HepG2 (cell line): ENCODE measurements around the gene LRRC45. TPM values are rescaled to one million over a fixed set of nuclear protein-coding genes. Genes with fewer than 3 reads are reported as not detected.

Source experiments
- ARNTL ChIP-seq: sonication (generic); formaldehyde crosslinking; IDR thresholded peaks from 2 replicates; pipeline ENCODE4 v1.4.0; 2020; ENCODE audit warnings: mild to moderate bottlenecking, missing genetic modification reagents
- CBX2 ChIP-seq, 2 experiments: fragments of 200-600 bp in 1 of 2; sonication (generic); formaldehyde crosslinking in 1 of 2; IDR thresholded peaks; 2 replicates each; pipeline versions ENCODE4 v1.7.0 to v1.8.1; 2018 to 2022; ENCODE audit warnings: low read depth in 2 of 2, low read length in 1 of 2, mild to moderate bottlenecking in 1 of 2, missing genetic modification reagents in 1 of 2
- CHD4 ChIP-seq: fragments of 200-600 bp; sonication (generic); IDR thresholded peaks from 2 replicates; pipeline ENCODE4 v1.7.0; 2017; ENCODE audit warnings: mild to moderate bottlenecking, low read length, borderline replicate concordance
- CREB3 ChIP-seq: sonication (generic); formaldehyde crosslinking; IDR thresholded peaks from 2 replicates; pipeline ENCODE4 v1.5.0; 2020; ENCODE audit warnings: missing genetic modification reagents
- FOXO4 ChIP-seq: sonication (generic); formaldehyde crosslinking; conservative IDR thresholded peaks from 2 replicates; pipeline ENCODE4 v1.8.1; 2023; ENCODE audit warnings: missing genetic modification reagents
- HNF1B ChIP-seq: sonication (generic); formaldehyde crosslinking; IDR thresholded peaks from 2 replicates; pipeline ENCODE4 v1.5.1; 2020; ENCODE audit warnings: mild to moderate bottlenecking, moderate library complexity, missing genetic modification reagents
- HNRNPUL1 ChIP-seq: fragments of 200-400 bp; formaldehyde crosslinking; IDR thresholded peaks from 2 replicates; pipeline ENCODE4 v1.6.1; 2017; ENCODE audit warnings: low read depth, mild to moderate bottlenecking, low read length, moderate library complexity
- JUND ChIP-seq: sonication (generic); formaldehyde crosslinking; IDR thresholded peaks from 2 replicates; pipeline ENCODE4 v1.8.0; 2022; ENCODE audit warnings: mild to moderate bottlenecking, missing genetic modification reagents
- KLF15 ChIP-seq: sonication (generic); formaldehyde crosslinking; IDR thresholded peaks from 2 replicates; pipeline ENCODE4 v1.8.1; 2023; ENCODE audit warnings: borderline replicate concordance, mild to moderate bottlenecking, inconsistent platforms, missing genetic modification reagents, mixed read lengths
- NR2F2 ChIP-seq: IDR thresholded peaks from 2 replicates; pipeline ENCODE4 v1.6.1; 2012; ENCODE audit warnings: low read depth, inconsistent platforms, borderline replicate concordance
- PAXIP1 ChIP-seq: sonication (generic); formaldehyde crosslinking; conservative IDR thresholded peaks from 2 replicates; pipeline ENCODE4 v1.4.0; 2020; ENCODE audit warnings: mild to moderate bottlenecking, missing genetic modification reagents, moderate library complexity
- SMARCC2 ChIP-seq: fragments of 450-650 bp; IDR thresholded peaks from 2 replicates; pipeline ENCODE4 v1.6.1; 2017; ENCODE audit warnings: antibody characterized with exemption, mild to moderate bottlenecking
- ZBTB7A ChIP-seq: sonication (generic); formaldehyde crosslinking; IDR thresholded peaks from 2 replicates; pipeline ENCODE4 v1.8.0; 2022; ENCODE audit warnings: mild to moderate bottlenecking, missing genetic modification reagents
- ZMYM3 ChIP-seq: sonication (generic); formaldehyde crosslinking; IDR thresholded peaks from 2 replicates; pipeline ENCODE4 v1.5.1; 2020; ENCODE audit warnings: mild to moderate bottlenecking, missing genetic modification reagents
- ZNF275 ChIP-seq: sonication (generic); formaldehyde crosslinking; IDR thresholded peaks from 2 replicates; pipeline ENCODE4 v1.8.0; 2022; ENCODE audit warnings: missing genetic modification reagents, mild to moderate bottlenecking, inconsistent platforms, borderline replicate concordance
- ZNF691 ChIP-seq: sonication (generic); formaldehyde crosslinking; IDR thresholded peaks from 2 replicates; pipeline ENCODE4 v1.4.0; 2020; ENCODE audit warnings: missing genetic modification reagents, low read depth, mild to moderate bottlenecking, borderline replicate concordance
- ZNF724P ChIP-seq: sonication (generic); formaldehyde crosslinking; IDR thresholded peaks from 2 replicates; pipeline ENCODE4 v1.8.0; 2022; ENCODE audit warnings: missing genetic modification reagents, borderline replicate concordance
- ZNF776 ChIP-seq: sonication (generic); formaldehyde crosslinking; IDR thresholded peaks from 2 replicates; pipeline ENCODE4 v1.4.0; 2020; ENCODE audit warnings: mild to moderate bottlenecking, missing genetic modification reagents
- polyA plus RNA-seq, 8 experiments: library from polyadenylated mRNA; depleted of rRNA in 3 of 8; stranded (reverse) in 7 of 8; unstranded in 1 of 8; fragments of >200 nt; fragmentation: Illumina TruSeq in 4 of 8; extraction: Trizol in 4 of 8; gene quantifications; 2 replicates each; pipeline versions ENCODE4 v1.2.1 to v1.2.3, GENCODE V29; 2011 to 2016; ENCODE audit warnings: low read depth in 4 of 8, missing spikeins in 1 of 8, mixed read lengths in 1 of 8; ENCODE audit not compliant: insufficient read depth in 1 of 8
- total RNA-seq, 5 experiments: library from RNA; depleted of rRNA; stranded (reverse); fragments of >200 nt; fragmentation: Illumina TruSeq; extraction: Trizol; gene quantifications; 2 replicates each; pipeline ENCODE4 v1.2.3, GENCODE V29; 2016; ENCODE audit warnings: low read depth in 1 of 5

The LRRC45 gene
- total and polyA plus RNA-seq, 2 of the 13 experiments (the other 11 are each of a cell fraction or from before 2014, with no cell fraction given), result 11.6 to 48.1 TPM

- TF ChIP-seq ARNTL (CRISPR knock-in tag), result 0 out of 2 replicates have a peak, but pooled peaks have one; percentile 30
- peak; percentile 49; the same call in 1 of the 2 replicates for TF ChIP-seq PAXIP1 (CRISPR knock-in tag)
- peak; percentile 21; the same call in 1 of the 2 replicates for TF ChIP-seq ZNF691
- TF ChIP-seq FOXO4 (CRISPR knock-in tag), result no peak
- peak; percentile 70; the same call in 1 of the 2 replicates for TF ChIP-seq ZNF776 (CRISPR knock-in tag)
- no peak for TF ChIP-seq CHD4
- TF ChIP-seq CREB3 (CRISPR knock-in tag), result peak; percentile 53; the same call in 1 of the 2 replicates
- peak; percentile 47; the same call in 1 of the 2 replicates for TF ChIP-seq HNRNPUL1
- peak; percentile 59 for TF ChIP-seq ZBTB7A (CRISPR knock-in tag)
- no peak for TF ChIP-seq ZNF724P (CRISPR knock-in tag)
- TF ChIP-seq KLF15 (CRISPR knock-in tag), result peak; percentile 76
- no peak for TF ChIP-seq JUND (CRISPR knock-in tag)
- no peak for TF ChIP-seq ZMYM3 (CRISPR knock-in tag)
- peak; percentile 17; the same call in 1 of the 2 replicates for TF ChIP-seq NR2F2
- no peak for TF ChIP-seq CBX2 (IDR thresholded peaks at IDR 0.05; ENCODE audit: low read depth, low read length)
- TF ChIP-seq CBX2 (CRISPR knock-in tag; IDR thresholded peaks at IDR 0.05; ENCODE audit: low read depth), result peak; percentile 44; the same call in 1 of the 2 replicates
- peak; percentile 90 for TF ChIP-seq ZNF275 (CRISPR knock-in tag)
- TF ChIP-seq HNF1B (CRISPR knock-in tag), result no peak; the same call in 1 of the 2 replicates
- no peak for TF ChIP-seq SMARCC2
Observed at GRCh38 chr17:82022310-82022980, 660 bp upstream of the LRRC45 start, which contains the start of gene CENPX (continued).
